ENCODE measurements around the gene DGAT2.

The DGAT2 gene

GRCh38 chr11:75781296-75781695 is 12.7 kb downstream of the DGAT2 start:
- DNase-seq = no peak

GRCh38 chr11:75781831-75782230 is 13.3 kb downstream of the DGAT2 start:
- no peak for DNase-seq

DNA sequence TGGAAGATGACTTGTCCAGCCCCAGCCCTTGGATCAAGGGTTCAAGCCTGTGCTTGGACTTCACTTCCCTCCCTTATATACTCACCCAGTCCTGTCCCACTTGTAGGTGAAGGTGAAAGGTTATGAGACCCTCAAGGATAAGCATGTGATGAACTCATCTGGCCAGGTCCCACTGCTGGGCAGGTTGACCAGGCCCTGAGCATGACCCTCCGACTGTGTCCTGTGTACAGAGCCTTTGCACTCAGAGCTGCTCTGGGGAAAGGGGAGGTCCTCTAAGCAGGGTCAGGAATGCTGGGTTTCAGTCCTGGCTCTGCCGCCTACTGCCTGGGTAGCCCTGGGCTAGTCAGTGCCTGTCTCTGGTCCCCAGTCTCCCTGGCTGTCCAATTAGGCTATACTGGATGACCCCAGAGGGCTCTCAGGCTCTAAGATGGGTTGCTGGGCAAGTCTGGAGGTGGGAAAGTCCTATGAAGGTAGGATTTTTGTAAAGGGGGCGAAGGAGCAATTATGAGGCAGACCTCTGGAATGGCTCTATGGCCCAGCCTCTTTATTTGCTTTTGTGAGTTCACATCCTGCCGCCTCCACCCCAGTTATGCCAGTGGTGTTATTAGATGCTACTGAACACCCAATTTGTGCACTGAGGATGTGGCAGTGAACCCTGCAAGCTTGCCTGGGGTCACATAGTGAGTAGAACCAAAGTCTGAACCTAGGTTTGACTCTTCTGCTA is 14.1 kb downstream of the DGAT2 start:
- no peak for DNase-seq

DNA sequence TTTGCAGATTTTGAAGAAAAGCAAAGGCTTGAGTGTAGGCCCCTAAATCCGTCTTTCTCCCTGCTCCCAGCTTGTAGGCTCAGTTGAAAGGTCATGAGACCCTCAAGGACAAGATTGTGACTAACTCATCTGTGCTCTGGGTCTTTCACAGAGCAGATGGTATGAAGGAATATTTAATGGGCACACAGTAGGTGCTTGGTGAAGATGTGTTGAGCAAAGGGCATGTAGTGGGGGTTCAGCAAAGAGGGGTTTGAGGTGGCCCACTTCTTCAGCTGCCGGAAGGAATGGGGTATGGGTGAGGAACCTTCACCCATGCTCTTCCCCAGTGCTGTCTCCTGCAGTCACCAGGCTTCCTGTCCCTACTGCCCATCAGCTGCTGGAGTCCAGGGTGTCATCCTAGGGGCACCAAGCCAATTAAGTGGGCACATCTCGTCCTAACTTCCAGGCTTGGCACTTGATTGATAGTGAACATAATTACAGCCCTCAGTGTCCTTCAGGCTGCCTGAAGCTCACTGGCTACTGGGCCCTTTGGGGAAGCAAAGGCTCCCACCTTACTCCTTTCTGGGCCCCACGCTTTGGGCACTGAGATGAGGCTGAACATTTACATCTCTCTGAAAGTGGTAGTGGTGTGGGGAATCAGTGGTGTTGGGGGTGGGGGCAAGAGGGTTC is 15.0 kb downstream of the DGAT2 start:
- DNase-seq = no peak

- no peak for DNase-seq
These were observed 15.5 kb downstream of the DGAT2 start for GRCh38 chr11:75784085-75784478.

GRCh38 chr11:75784506-75784905 is 15.9 kb downstream of the DGAT2 start:
- DNase-seq = no peak

- no peak for DNase-seq
These were observed 16.6 kb downstream of the DGAT2 start for GRCh38 chr11:75785187-75785586.

DNA sequence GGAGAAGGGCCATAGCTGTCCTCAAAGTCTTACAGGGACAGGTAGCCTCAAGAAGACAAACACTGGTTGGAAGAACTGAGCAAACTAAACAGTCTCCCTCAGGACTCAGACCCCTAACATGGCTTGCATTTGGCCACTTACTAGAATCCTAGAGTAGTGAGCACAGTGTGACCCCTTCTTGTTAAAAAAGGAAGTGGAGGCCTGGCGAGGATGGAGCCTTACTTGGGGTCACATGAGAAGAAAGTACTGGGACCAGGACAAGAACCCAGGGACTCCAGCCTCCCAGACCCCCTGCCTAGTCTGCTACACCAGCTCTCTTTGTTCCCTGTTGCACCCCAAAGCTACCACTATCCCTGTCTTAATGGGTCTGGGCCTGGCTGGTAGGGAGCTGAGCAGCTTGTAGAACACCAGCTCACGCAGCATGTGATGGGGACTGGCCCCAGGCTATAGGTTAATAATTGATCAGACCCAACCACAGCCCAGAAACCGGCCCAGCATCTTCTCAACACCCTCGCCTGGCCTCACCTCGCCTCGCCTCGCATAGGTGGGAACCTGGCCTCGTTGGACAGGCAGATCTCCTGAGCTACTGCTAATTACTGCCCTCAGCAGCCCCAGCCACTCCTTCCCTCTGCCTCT is 17.6 kb downstream of the DGAT2 start:
- DNase-seq = no peak

DNA sequence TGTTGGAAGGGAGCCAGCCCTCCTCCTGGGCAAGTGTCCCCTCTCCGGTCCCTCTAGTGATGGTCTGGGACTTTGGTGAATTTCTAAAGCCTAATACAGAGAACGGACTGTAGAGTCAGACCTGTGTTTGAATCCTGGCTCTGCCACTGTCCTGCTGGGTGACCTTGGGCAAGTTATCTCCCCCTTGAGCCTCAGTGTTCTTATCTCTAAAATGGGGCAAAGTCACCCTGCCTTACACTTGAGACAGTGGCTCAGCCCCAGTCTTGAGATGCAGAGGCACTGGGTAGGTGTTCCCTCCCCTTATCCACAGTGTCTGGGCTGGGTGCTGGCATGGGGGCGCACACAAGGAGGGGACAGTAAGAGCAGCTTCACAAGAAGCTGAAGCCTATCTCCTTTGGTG is 20.9 kb downstream of the DGAT2 start:
- no peak for DNase-seq

DNA sequence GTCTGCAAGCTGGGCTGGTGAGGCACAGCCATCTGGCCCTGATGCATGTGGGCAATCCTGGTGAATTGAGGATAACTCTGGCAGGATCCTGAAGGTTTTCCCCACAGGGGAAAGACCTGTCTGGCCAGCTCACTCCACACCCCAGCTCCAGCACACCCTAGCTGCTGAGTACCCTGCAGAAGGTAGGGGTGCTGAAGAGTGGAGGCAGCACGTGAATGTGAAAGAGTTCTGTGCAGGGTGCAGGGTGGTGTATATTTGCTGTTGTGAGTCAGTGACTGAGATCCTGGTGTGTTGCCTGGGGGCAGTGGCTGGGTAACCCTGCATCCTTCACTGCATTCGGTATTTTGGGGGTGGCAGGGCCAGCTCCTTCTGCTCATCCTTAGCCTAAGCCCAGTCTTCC is 22.4 kb downstream of the DGAT2 start:
- no peak for DNase-seq

DNA sequence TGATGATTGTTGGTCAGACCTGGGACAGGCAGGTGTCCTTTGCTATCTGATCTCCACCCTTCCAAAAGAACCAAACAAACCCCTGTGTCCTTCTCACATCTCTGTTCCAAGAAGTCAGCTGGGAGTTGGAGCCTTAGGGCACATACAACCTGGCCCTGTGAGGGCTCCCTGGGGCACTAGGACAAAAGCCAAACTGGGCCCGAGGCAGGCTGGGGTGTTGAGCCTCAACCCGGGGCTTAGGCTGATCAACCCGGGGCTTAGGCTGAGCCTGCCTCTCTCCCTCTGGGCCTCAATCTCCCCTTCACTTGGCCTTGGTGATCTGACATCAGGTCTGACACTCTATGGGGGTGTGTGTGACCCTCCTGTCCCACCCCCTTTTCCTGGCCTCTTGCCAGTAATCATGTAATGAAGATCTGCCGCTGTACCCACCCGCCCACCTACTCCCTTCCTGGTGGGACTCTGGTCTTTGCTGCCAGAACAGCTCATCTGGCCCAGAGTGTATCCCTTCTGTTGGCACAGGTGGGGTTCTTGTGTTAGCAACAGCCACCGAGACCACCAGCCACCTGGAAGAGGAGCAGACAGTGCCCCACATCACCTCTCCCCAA is 23.7 kb downstream of the DGAT2 start:
- DNase-seq = no peak

- DNase-seq = no peak
These were observed 24.6 kb downstream of the DGAT2 start for GRCh38 chr11:75792997-75793800.

DNA sequence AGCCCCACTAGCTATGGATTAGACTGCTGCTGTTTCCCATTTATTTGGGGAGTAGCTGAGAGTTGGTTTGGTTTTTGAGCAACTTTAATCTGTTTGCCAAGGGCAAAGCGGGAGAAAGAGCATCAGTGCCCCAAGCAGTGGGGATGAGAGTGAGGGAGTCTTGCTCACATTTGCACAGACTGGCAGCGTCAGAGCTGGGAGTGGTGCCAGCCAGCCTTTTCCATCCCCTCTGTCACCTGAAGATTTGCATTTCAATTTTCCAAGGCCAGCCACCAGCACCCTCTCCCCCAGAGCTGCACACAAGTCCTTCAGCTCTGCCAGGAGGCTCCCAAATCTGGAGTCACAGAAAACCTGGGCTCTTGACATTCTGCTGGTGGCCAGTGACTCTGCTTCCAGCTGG is 25.4 kb downstream of the DGAT2 start:
- DNase-seq = no peak

GRCh38 chr11:75795276-75796090 is 26.9 kb downstream of the DGAT2 start:
- no peak for DNase-seq

DNA sequence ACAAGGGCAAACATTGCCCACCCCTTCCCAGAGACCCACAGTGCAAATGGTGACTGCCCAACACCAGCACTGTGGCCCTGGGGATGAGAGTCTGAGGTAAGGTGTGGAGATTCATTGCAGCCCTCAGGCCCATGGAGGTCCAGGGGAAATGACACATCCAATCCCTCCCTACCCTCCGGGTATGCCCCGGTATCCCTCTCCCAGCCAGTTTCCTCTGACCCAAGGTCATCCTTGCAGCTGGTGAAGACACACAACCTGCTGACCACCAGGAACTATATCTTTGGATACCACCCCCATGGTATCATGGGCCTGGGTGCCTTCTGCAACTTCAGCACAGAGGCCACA is 27.5 kb downstream of the DGAT2 start:
- no peak for DNase-seq

GRCh38 chr11:75797116-75797515 is 28.5 kb downstream of the DGAT2 start:
- no peak for DNase-seq

- peak; percentile 33 for DNase-seq
These were observed 29.2 kb downstream of the DGAT2 start for GRCh38 chr11:75797792-75798191.

DNA sequence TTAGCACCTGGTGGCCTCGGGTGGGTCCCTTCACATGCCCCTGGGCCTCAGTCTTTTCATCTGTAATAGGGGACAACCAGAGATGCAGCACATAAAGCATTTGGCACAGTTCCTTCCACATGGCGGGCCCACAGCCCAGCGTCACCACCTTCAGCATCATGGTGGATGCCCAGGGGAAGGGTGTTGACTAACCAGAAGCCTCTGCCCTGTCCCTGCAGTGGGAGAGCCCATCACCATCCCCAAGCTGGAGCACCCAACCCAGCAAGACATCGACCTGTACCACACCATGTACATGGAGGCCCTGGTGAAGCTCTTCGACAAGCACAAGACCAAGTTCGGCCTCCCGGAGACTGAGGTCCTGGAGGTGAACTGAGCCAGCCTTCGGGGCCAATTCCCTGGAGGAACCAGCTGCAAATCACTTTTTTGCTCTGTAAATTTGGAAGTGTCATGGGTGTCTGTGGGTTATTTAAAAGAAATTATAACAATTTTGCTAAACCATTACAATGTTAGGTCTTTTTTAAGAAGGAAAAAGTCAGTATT is 31.6 kb downstream of the DGAT2 start:
- no peak for DNase-seq

DNA sequence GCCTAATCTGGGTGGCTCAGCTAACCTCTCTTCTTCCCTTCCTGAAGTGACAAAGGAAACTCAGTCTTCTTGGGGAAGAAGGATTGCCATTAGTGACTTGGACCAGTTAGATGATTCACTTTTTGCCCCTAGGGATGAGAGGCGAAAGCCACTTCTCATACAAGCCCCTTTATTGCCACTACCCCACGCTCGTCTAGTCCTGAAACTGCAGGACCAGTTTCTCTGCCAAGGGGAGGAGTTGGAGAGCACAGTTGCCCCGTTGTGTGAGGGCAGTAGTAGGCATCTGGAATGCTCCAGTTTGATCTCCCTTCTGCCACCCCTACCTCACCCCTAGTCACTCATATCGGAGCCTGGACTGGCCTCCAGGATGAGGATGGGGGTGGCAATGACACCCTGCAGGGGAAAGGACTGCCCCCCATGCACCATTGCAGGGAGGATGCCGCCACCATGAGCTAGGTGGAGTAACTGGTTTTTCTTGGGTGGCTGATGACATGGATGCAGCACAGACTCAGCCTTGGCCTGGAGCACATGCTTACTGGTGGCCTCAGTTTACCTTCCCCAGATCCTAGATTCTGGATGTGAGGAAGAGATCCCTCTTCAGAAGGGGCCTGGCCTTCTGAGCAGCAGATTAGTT is 32.3 kb downstream of the DGAT2 start:
- no peak for DNase-seq

DNA sequence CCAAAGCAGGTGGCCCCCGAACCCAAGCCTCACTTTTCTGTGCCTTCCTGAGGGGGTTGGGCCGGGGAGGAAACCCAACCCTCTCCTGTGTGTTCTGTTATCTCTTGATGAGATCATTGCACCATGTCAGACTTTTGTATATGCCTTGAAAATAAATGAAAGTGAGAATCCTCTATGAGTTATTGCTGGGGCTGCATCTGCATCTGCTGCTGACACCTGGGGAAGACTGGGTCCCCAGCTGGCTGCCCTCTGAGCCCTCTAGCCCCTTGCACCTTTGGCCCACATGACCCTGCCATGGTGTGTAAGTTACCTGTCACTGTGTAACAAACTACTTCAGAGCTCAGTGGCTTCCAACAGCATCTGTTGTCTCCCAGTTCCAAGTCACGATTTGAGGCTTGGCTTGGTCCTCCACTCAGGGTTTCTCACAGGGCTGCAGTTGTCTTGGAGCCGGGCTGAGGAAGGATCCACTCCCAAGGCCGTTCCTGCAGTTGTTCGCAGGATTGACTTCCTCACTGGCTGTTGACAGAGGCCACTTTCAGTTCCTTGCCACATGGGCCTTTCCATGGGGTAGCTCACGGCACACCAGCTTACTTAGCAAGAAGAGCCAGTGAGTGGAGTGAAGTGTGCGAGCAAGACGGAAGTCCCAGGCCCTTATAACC is 32.9 kb downstream of the DGAT2 start:
- no peak for DNase-seq
